SU-DHL-6 (cell line): Measurements from ENCODE around the gene DNASE1L2.

Experiments used
- H2AFZ ChIP-seq: fragments of 200-600 bp; sonication (generic); 2 replicates; pipeline ENCODE4 v1.6.1; 2014; ENCODE audit warnings: low read depth, mild to moderate bottlenecking, moderate library complexity, mixed read lengths, antibody characterized with exemption, low read length; ENCODE audit not compliant: severe bottlenecking
- H3F3A ChIP-seq: fragments of 200-600 bp; shearing (Covaris generic); 2 replicates; pipeline ENCODE4 v1.6.0; 2016; ENCODE audit warnings: antibody characterized with exemption, mild to moderate bottlenecking; ENCODE audit not compliant: insufficient read depth
- H3K27ac ChIP-seq: fragments of 200-600 bp; sonication (generic); 2 replicates; pipeline ENCODE4 v1.5.1; 2016; ENCODE audit warnings: low read depth, mild to moderate bottlenecking, low read length, moderate library complexity, mixed read lengths
- H3K27me3 ChIP-seq: fragments of 200-600 bp; sonication (generic), shearing (Covaris generic); 2 replicates; pipeline ENCODE4 v1.6.0; 2014; ENCODE audit warnings: mild to moderate bottlenecking, low read length
- H3K36me3 ChIP-seq: fragments of 200-600 bp; sonication (generic); 2 replicates; pipeline ENCODE4 v1.6.1; 2014; ENCODE audit warnings: mild to moderate bottlenecking, low read length, mixed read lengths
- H3K4me2 ChIP-seq: fragments of 300-600, 200-600 bp; shearing (Covaris generic), sonication (generic); 2 replicates; pipeline ENCODE4 v1.6.0; 2014; ENCODE audit warnings: low read length, low read depth, mild to moderate bottlenecking; ENCODE audit not compliant: poor library complexity, severe bottlenecking
- H3K4me3 ChIP-seq: fragments of 200-600 bp; sonication (generic); 2 replicates; pipeline ENCODE4 v1.5.1; 2014; ENCODE audit warnings: antibody characterized with exemption, low read length, mild to moderate bottlenecking, mixed read lengths; ENCODE audit not compliant: insufficient read depth, poor library complexity, severe bottlenecking
- H3K79me2 ChIP-seq: fragments of 200-600 bp; sonication (generic); 2 replicates; pipeline ENCODE4 v1.6.1; 2014; ENCODE audit warnings: mild to moderate bottlenecking, low read length, moderate library complexity; ENCODE audit not compliant: insufficient read depth
- H3K9ac ChIP-seq: fragments of 200-600 bp; sonication (generic); 2 replicates; pipeline ENCODE4 v1.7.0; 2014; ENCODE audit warnings: mild to moderate bottlenecking, low read length
- H3K9me2 ChIP-seq: fragments of 200-600 bp; sonication (generic); replicated peaks from 2 replicates; pipeline ENCODE4 v1.6.1; 2014; ENCODE audit warnings: low read length; ENCODE audit not compliant: insufficient read depth
- H3K9me3 ChIP-seq: fragments of 200-600 bp; sonication (generic); 2 replicates; pipeline ENCODE4 v1.6.1; 2014; ENCODE audit warnings: low read length, mixed read lengths; ENCODE audit not compliant: insufficient read depth
- H4K20me1 ChIP-seq: fragments of 200-600 bp; sonication (generic); 2 replicates; pipeline ENCODE4 v1.6.1; 2014; ENCODE audit warnings: low read depth, mild to moderate bottlenecking, antibody characterized with exemption, low read length, moderate library complexity, mixed read lengths
- EZH2phosphoT487 ChIP-seq: fragments of 200-600 bp; sonication (generic), shearing (Covaris generic); conservative IDR thresholded peaks from 2 replicates; pipeline ENCODE4 v1.6.1; 2018; ENCODE audit warnings: mild to moderate bottlenecking, antibody characterized with exemption, low read length, moderate library complexity, mixed read lengths
- TF ChIP-seq, protein P1 (sequence below): fragments of 200-600 bp; sonication (generic); IDR thresholded peaks from one replicate; pipeline ENCODE4 v1.5.1; 2017; ENCODE audit warnings: antibody characterized with exemption, mild to moderate bottlenecking, low read length, moderate library complexity; ENCODE audit not compliant: insufficient read depth, poor library complexity, severe bottlenecking

The DNASE1L2 gene

GRCh38 chr16:2278272-2278608 lies 42.0 kb downstream of the DNASE1L2 start:
- Histone ChIP-seq H3K36me3 (no peaks in the 10 kb centered on the region), H3K79me2 (no peaks in the 10 kb centered on the region), H3K4me2 (no peak overlapping the region), H3K27ac (no peak overlapping the region), H3K27me3 (no peaks in the 10 kb centered on the region), H3K9ac (no peak overlapping the region), H2AFZ (no peak overlapping the region), H4K20me1 (no peaks in the 10 kb centered on the region), H3K9me3 (no peaks in the 10 kb centered on the region), H3F3A (no peaks in the 10 kb centered on the region), H3K4me3 (no peak overlapping the region), H3K9me2 (no peaks in the 10 kb centered on the region)
- TF ChIP-seq, protein P1, sequence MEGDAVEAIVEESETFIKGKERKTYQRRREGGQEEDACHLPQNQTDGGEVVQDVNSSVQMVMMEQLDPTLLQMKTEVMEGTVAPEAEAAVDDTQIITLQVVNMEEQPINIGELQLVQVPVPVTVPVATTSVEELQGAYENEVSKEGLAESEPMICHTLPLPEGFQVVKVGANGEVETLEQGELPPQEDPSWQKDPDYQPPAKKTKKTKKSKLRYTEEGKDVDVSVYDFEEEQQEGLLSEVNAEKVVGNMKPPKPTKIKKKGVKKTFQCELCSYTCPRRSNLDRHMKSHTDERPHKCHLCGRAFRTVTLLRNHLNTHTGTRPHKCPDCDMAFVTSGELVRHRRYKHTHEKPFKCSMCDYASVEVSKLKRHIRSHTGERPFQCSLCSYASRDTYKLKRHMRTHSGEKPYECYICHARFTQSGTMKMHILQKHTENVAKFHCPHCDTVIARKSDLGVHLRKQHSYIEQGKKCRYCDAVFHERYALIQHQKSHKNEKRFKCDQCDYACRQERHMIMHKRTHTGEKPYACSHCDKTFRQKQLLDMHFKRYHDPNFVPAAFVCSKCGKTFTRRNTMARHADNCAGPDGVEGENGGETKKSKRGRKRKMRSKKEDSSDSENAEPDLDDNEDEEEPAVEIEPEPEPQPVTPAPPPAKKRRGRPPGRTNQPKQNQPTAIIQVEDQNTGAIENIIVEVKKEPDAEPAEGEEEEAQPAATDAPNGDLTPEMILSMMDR: no peak
- no peak for TF ChIP-seq EZH2phosphoT487

DNA sequence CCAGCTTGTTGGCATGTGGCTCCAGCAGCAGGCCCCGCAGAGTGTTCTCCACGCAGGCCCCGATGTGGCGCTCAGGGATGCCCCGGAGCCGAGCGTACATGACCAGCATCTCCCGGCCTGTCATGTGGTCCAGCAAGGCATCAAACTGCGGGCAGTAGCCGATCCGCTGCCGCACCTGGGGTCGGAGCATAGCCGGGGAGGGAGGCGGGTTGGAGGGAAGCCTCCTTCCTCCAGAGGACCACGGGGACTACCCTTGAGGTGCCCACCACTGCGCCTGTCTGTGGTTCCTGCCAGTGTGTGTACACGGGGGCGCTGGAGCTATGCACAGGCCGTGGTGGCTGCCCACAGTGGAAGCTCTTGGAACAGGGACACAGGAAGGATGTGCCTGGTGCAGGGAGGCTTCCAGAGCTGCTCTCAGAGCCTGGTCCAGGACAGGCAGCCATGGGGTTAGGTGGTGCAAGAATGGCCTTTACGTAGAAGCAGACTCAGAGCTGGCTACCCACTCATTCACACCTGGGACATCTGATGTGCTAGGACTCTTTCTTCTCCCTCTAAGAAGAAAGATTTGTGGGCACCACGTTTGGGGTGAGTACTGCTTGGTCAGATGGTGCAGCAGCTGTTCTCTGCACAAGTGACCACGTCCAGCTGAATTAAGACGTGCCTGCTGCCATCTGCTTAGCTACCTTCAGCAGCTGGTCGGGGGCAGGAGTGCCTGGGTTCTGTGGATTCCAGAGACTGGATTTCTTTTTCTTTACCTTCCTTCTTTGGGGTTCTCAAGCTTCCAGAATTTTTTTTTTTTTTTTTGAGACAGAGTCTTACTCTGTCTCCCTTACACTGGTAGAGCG lies 42.9 kb downstream of the DNASE1L2 start:
- H3K4me3 ChIP-seq: no peak overlapping the region
- no peak overlapping the region for H3K4me2 ChIP-seq
- H3F3A ChIP-seq: no peaks in the 10 kb centered on the region
- H3K27ac ChIP-seq: no peak overlapping the region
- no peaks in the 10 kb centered on the region for H4K20me1 ChIP-seq
- no peaks in the 10 kb centered on the region for H3K9me2 ChIP-seq
- no peaks in the 10 kb centered on the region for H3K79me2 ChIP-seq
- no peak overlapping the region for H3K9ac ChIP-seq
- H3K9me3 ChIP-seq: no peaks in the 10 kb centered on the region
- no peaks in the 10 kb centered on the region for H3K36me3 ChIP-seq
- TF ChIP-seq EZH2phosphoT487: no peak
- TF ChIP-seq, protein P1: no peak
- H3K27me3 ChIP-seq: no peaks in the 10 kb centered on the region
- no peak overlapping the region for H2AFZ ChIP-seq

DNA sequence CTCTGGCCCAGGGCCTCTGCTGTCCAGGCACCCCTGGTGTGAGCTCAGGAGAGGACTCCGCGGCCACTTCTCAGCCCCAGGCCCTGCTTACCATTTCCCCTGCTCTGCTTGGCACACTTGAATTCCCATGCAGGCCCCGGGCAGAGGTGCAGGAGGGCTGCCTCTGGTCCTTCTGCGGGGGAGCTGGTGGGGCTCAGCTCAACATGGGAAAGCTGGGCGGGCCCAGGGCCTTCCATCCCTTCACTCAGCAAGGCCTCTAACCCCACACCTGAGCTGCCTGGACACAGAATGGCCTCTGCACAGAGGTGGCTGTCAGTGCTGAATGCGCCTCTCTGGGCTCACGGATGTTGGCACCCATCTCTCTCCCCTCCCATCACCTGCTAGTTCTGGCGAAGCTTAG lies 44.2 kb downstream of the DNASE1L2 start:
- H3K9ac ChIP-seq: no peak overlapping the region
- no peaks in the 10 kb centered on the region for H3K79me2 ChIP-seq
- no peaks in the 10 kb centered on the region for H3K9me3 ChIP-seq
- no peaks in the 10 kb centered on the region for H3F3A ChIP-seq
- H3K27me3 ChIP-seq: no peaks in the 10 kb centered on the region
- H3K4me3 ChIP-seq: no peak overlapping the region
- no peak overlapping the region for H2AFZ ChIP-seq
- no peaks in the 10 kb centered on the region for H3K36me3 ChIP-seq
- H3K9me2 ChIP-seq: no peaks in the 10 kb centered on the region
- no peaks in the 10 kb centered on the region for H4K20me1 ChIP-seq
- no peak overlapping the region for H3K4me2 ChIP-seq
- H3K27ac ChIP-seq: no peak overlapping the region
- TF ChIP-seq, protein P1: no peak
- no peak for TF ChIP-seq EZH2phosphoT487
